ENCODE data around the gene PLPP2.

GRCh38 chr19:340620-341385 is 49.6 kb upstream of the PLPP2 start:
- TF ChIP-seq, protein P1, sequence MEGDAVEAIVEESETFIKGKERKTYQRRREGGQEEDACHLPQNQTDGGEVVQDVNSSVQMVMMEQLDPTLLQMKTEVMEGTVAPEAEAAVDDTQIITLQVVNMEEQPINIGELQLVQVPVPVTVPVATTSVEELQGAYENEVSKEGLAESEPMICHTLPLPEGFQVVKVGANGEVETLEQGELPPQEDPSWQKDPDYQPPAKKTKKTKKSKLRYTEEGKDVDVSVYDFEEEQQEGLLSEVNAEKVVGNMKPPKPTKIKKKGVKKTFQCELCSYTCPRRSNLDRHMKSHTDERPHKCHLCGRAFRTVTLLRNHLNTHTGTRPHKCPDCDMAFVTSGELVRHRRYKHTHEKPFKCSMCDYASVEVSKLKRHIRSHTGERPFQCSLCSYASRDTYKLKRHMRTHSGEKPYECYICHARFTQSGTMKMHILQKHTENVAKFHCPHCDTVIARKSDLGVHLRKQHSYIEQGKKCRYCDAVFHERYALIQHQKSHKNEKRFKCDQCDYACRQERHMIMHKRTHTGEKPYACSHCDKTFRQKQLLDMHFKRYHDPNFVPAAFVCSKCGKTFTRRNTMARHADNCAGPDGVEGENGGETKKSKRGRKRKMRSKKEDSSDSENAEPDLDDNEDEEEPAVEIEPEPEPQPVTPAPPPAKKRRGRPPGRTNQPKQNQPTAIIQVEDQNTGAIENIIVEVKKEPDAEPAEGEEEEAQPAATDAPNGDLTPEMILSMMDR (IDR thresholded peaks at IDR 0.05; ENCODE audit: insufficient read depth, low read length, poor library complexity, severe bottlenecking) = no peak
- TF ChIP-seq EZH2phosphoT487 (conservative IDR thresholded peaks at IDR 0.05; ENCODE audit: low read length) = no peak

Measured in SU-DHL-6 (cell line).